AG09309 (cell line): ENCODE results near the gene NEK4.

ENCODE experiments used
- DNase-seq: peaks from one replicate; pipeline ENCODE4 v3.0.0-alpha.2; 2010; ENCODE audit warnings: low read depth
- H3K4me3 ChIP-seq: 2 replicates; pipeline ENCODE4 v1.5.1; 2011; ENCODE audit warnings: mild to moderate bottlenecking, low read depth, low read length, moderate library complexity; ENCODE audit not compliant: control insufficient read depth
- CTCF ChIP-seq: IDR thresholded peaks from 2 replicates; pipeline ENCODE4 v1.5.1; 2011; ENCODE audit warnings: mild to moderate bottlenecking, low read depth, low read length, inconsistent platforms; ENCODE audit not compliant: insufficient read depth, control insufficient read depth; ENCODE audit errors: missing control alignments

Gene NEK4

GRCh38 chr3:52794612-52795099 lies 23.9 kb upstream of the NEK4 start, which contains the start of gene ITIH3:
Gene ITIH3, plus strand, starts transcription at chr3:52794796. Its CDS starts 8 bp downstream, at chr3:52794804.
- no peak within 1 kb of the TSS for H3K4me3 ChIP-seq
- no peak for DNase-seq
- TF ChIP-seq CTCF, result no peak

- TF ChIP-seq CTCF, result no peak
- DNase-seq, result no peak
Observed at GRCh38 chr3:52793702-52794611, 23.2 kb upstream of the NEK4 start.

GRCh38 chr3:52792961-52793695 lies 22.4 kb upstream of the NEK4 start:
- DNase-seq, result peak; percentile 7
- no peak for TF ChIP-seq CTCF
- H3K4me3 ChIP-seq, result no peak overlapping the region

More at GRCh38 chr3:52793702-52794611, 23.2 kb upstream of the NEK4 start:
- H3K4me3 ChIP-seq, result no peak overlapping the region

GRCh38 chr3:52792413-52792812 lies 21.7 kb upstream of the NEK4 start:
- TF ChIP-seq CTCF, result no peak
- no peak for DNase-seq
- no peak overlapping the region for H3K4me3 ChIP-seq

- H3K4me3 ChIP-seq, result no peak overlapping the region
- TF ChIP-seq CTCF, result no peak
- DNase-seq, result no peak
Observed at GRCh38 chr3:52791928-52792327, 21.2 kb upstream of the NEK4 start.

GRCh38 chr3:52791366-52791765 lies 20.6 kb upstream of the NEK4 start:
- no peak overlapping the region for H3K4me3 ChIP-seq
- TF ChIP-seq CTCF, result no peak
- DNase-seq, result no peak
